Measurements from ENCODE around the gene ZNF692. TPM values are rescaled to one million over a fixed set of nuclear protein-coding genes. Genes with fewer than 3 reads are reported as not detected.

Gene ZNF692
- total RNA-seq, 1 experiment from 2014 or later, result 48.5 TPM

- H3K27me3 Mint-ChIP-seq (ENCODE audit: insufficient read depth, unreplicated experiment), result no peaks in the 10 kb centered on the region
- BruUV-seq (replicated peaks), result no TSS peak
- H3K4me1 Mint-ChIP-seq (ENCODE audit: low read depth, unreplicated experiment), result no peaks in the 10 kb centered on the region
- no peak for DNase-seq
- H3K36me3 Mint-ChIP-seq (ENCODE audit: insufficient read depth, unreplicated experiment), result no peaks in the 10 kb centered on the region
- H3K9me3 Mint-ChIP-seq (ENCODE audit: unreplicated experiment), result no peaks in the 10 kb centered on the region
- Histone ChIP-seq H3K4me1 (no peaks in the 10 kb centered on the region), H3K4me3 (ENCODE audit: low read depth, low read length) (no peak overlapping the region), H3K9me3 (no peaks in the 10 kb centered on the region), H3K27me3 (replicated peaks; ENCODE audit: control insufficient read depth, insufficient read depth, low read length) (no peaks in the 10 kb centered on the region), H3K36me3 (ENCODE audit: control insufficient read depth, insufficient read depth, low read length) (no peaks in the 10 kb centered on the region)
- TF ChIP-seq CTCF (IDR thresholded peaks at IDR 0.05; ENCODE audit: insufficient read depth in 1 of 2, low read depth in 1 of 2, low read length in 1 of 2, severe bottlenecking in 1 of 2, unreplicated experiment in 1 of 2), result no peak
- no peak overlapping the region for H3K27ac Mint-ChIP-seq (ENCODE audit: unreplicated experiment)
- CTCF ChIA-PET, result no interaction called here
- H3K4me3 Mint-ChIP-seq (ENCODE audit: unreplicated experiment), result no peak overlapping the region
- intact Hi-C loops (cut with micrococcal nuclease; ENCODE audit: unreplicated experiment), result no loop called here
- POLR2A ChIA-PET, result no interaction called here
These were observed 22.4 kb upstream of the ZNF692 start for GRCh38 chr1:248881261-248881660.

DNA sequence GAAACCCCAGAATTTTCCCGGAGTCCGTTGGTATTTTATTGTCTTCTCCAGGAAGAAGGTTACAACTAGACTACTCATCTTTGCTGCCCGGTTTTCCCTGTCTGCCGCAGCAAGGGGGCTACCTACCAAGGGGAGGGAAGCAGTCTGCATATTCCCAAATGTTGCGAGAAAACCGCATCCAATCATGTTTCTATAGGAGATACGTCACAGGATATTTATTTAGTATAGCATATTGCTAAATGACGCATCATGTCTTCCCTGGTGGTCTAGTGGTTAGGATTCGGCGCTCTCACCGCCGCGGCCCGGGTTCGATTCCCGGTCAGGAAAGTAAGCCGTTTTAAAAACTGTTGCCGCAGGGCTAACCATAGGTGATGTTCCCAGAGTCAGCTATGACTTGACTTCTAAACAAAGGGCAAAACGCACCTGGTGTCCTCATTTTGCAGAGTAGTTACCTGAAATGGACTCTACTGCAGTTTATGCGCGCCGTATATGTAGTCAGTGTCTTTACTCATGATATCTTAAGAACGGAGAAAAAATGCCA lies 15.2 kb upstream of the ZNF692 start:
- BruUV-seq (replicated peaks), result TSS peak; percentile 63
- Histone ChIP-seq H3K36me3 (ENCODE audit: control insufficient read depth, insufficient read depth, low read length) (no peaks in the 10 kb centered on the region), H3K4me1 (peaks cover 6% of the 10 kb centered on the region; the same call in 1 of the 2 replicates), H3K4me3 (ENCODE audit: low read depth, low read length) (peak overlapping the region; percentile 40), H3K27me3 (replicated peaks; ENCODE audit: control insufficient read depth, insufficient read depth, low read length) (no peaks in the 10 kb centered on the region), H3K9me3 (no peaks in the 10 kb centered on the region)
- peaks cover 30% of the 10 kb centered on the region for H3K36me3 Mint-ChIP-seq (ENCODE audit: insufficient read depth, unreplicated experiment)
- ChIA-PET CTCF (interaction anchor here (0.5 to 2.5 kb wide), 4 partner anchors 12 to 48 kb away, joined by 3 to 19 read pairs (median 4); partner anchors contain the start of genes SH3BP5L and ZNF692), POLR2A (interaction anchor here (1.0 to 3.2 kb wide), 5 partner anchors 15 to 48 kb away, joined by 3 to 15 read pairs (median 5); partner anchors contain the start of genes PGBD2, ZNF672 and ZNF692)
- H3K27me3 Mint-ChIP-seq (ENCODE audit: insufficient read depth, unreplicated experiment), result peaks cover 4% of the 10 kb centered on the region
- intact Hi-C loops (cut with micrococcal nuclease; ENCODE audit: unreplicated experiment), result loop anchor here (1.0 kb wide), 5 partner anchors 11 to 48 kb away; partner anchors contain the start of gene PGBD2
- DNase-seq, result peak; percentile 81 to 88
- H3K4me3 Mint-ChIP-seq (ENCODE audit: unreplicated experiment), result peak overlapping the region; percentile 98
- peak overlapping the region; percentile 95 for H3K27ac Mint-ChIP-seq (ENCODE audit: unreplicated experiment)
- H3K4me1 Mint-ChIP-seq (ENCODE audit: low read depth, unreplicated experiment), result peaks cover 25% of the 10 kb centered on the region
- no peak for TF ChIP-seq CTCF (IDR thresholded peaks at IDR 0.05; ENCODE audit: insufficient read depth in 1 of 2, low read depth in 1 of 2, low read length in 1 of 2, severe bottlenecking in 1 of 2, unreplicated experiment in 1 of 2)
- H3K9me3 Mint-ChIP-seq (ENCODE audit: unreplicated experiment), result no peaks in the 10 kb centered on the region

DNA sequence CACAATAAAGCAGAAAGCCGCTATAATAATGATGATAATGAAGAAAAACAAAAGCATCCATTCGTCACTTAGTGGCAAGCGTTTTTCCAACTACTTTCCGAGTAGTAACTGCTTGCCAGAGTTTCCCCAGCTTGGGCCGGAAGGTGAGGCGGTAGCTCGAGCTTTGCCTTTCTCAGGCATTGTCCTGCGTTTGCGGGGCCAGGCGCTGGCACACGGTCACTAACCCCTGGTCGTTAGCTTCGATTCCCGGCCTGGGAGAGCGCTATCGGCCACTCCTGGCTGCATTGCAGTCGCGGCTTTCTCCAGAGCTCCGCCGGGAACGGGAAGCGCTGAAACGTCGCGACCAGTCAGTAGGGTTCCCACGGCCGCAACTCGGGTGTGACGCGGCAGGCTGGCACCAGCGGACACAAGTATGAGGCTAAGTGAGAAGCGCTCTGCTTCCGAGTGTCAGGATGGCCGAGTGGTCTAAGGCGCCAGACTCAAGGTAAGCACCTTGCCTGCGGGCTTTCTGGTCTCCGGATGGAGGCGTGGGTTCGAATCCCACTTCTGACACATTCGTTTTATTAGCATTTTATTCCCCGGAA lies 14.6 kb upstream of the ZNF692 start:
- intact Hi-C loops (cut with micrococcal nuclease; ENCODE audit: unreplicated experiment), result loop anchor here (1.0 kb wide), 4 partner anchors 10 to 47 kb away; no protein-coding TSS in a partner anchor
- TF ChIP-seq CTCF (IDR thresholded peaks at IDR 0.05; ENCODE audit: insufficient read depth in 1 of 2, low read depth in 1 of 2, low read length in 1 of 2, severe bottlenecking in 1 of 2, unreplicated experiment in 1 of 2), result no peak
- DNase-seq, result peak; percentile 95 to 97
- BruUV-seq (replicated peaks), result no TSS peak
- ChIA-PET CTCF (interaction anchor here (0.5 to 2.5 kb wide), 3 partner anchors 15 to 47 kb away, joined by 3 to 19 read pairs (median 4); partner anchors contain the start of genes SH3BP5L and ZNF692), POLR2A (interaction anchor here (0.6 to 3.2 kb wide), 6 partner anchors 15 to 48 kb away, joined by 3 to 15 read pairs (median 5); partner anchors contain the start of genes PGBD2, SH3BP5L, ZNF672 and ZNF692)
- peak overlapping the region; percentile 95 for H3K27ac Mint-ChIP-seq (ENCODE audit: unreplicated experiment)
- Histone ChIP-seq H3K4me1 (peaks cover 6% of the 10 kb centered on the region; the same call in 1 of the 2 replicates), H3K27me3 (replicated peaks; ENCODE audit: control insufficient read depth, insufficient read depth, low read length) (no peaks in the 10 kb centered on the region), H3K4me3 (ENCODE audit: low read depth, low read length) (peak overlapping the region; percentile 40), H3K9me3 (no peaks in the 10 kb centered on the region), H3K36me3 (ENCODE audit: control insufficient read depth, insufficient read depth, low read length) (no peaks in the 10 kb centered on the region)
- H3K36me3 Mint-ChIP-seq (ENCODE audit: insufficient read depth, unreplicated experiment), result peaks cover 30% of the 10 kb centered on the region
- peaks cover 25% of the 10 kb centered on the region for H3K4me1 Mint-ChIP-seq (ENCODE audit: low read depth, unreplicated experiment)
- no peaks in the 10 kb centered on the region for H3K9me3 Mint-ChIP-seq (ENCODE audit: unreplicated experiment)
- H3K27me3 Mint-ChIP-seq (ENCODE audit: insufficient read depth, unreplicated experiment), result peaks cover 4% of the 10 kb centered on the region
- peak overlapping the region; percentile 98 for H3K4me3 Mint-ChIP-seq (ENCODE audit: unreplicated experiment)
